Ovary (tissue), 3 donors: ENCODE results near the gene TRIM44.

Source experiments
- CTCF ChIP-seq, 3 donors: fragments of 450-650 bp in 2 of 3; fragments of 200-600 bp in 1 of 3; IDR thresholded peaks; one replicate each; pipeline versions ENCODE4 v1.5.1 to v1.8.0; 2016 to 2022; ENCODE audit warnings: antibody characterized with exemption in 3 of 3, mild to moderate bottlenecking in 1 of 3
- POLR2A ChIP-seq: fragments of 450-650 bp; IDR thresholded peaks from one replicate; pipeline ENCODE4 v1.6.1; 2017; ENCODE audit warnings: antibody characterized with exemption, mild to moderate bottlenecking, moderate library complexity
- donor health status: DM: no; HTN: no; CAD: no.

GRCh38 chr11:35852056-35852455 lies 189.5 kb downstream of the TRIM44 start:
- no peak for TF ChIP-seq CTCF (IDR thresholded peaks at IDR 0.05)
- TF ChIP-seq POLR2A, result no peak
